Measurements from ENCODE around the gene TTF2. TPM values are rescaled to one million over a fixed set of nuclear protein-coding genes. Genes with fewer than 3 reads are reported as not detected.

TTF2 gene
- total RNA-seq, 2 experiments from 2014 or later = 126 to 127 TPM

GRCh38 chr1:117025568-117025967 lies 34.6 kb upstream of the TTF2 start:
- intact Hi-C loops (cut with micrococcal nuclease) = no loop called here
- CTCF ChIA-PET = interaction anchor here (1.4 kb wide), 1 partner anchor 91 kb away, joined by 4 read pairs; no protein-coding TSS in a partner anchor
- POLR2A ChIA-PET = no interaction called here
- ATAC-seq = no peak
- H3K4me3 Mint-ChIP-seq = no peak overlapping the region
- H3K27ac Mint-ChIP-seq = no peak overlapping the region
- H3K36me3 Mint-ChIP-seq (ENCODE audit: low read depth) = no peaks in the 10 kb centered on the region
- H3K9me3 Mint-ChIP-seq = no peaks in the 10 kb centered on the region
- no peak for DNase-seq
- H3K4me1 Mint-ChIP-seq (ENCODE audit: low read depth) = peaks cover 5% of the 10 kb centered on the region
- TF ChIP-seq CTCF (IDR thresholded peaks at IDR 0.05) = no peak
- no peaks in the 10 kb centered on the region for H3K27me3 Mint-ChIP-seq

GRCh38 chr1:117026361-117026760 lies 33.8 kb upstream of the TTF2 start:
- Mint-ChIP-seq H3K36me3 (ENCODE audit: low read depth) (no peaks in the 10 kb centered on the region), H3K4me1 (ENCODE audit: low read depth) (peaks cover 10% of the 10 kb centered on the region), H3K9me3 (no peaks in the 10 kb centered on the region), H3K27me3 (no peaks in the 10 kb centered on the region), H3K27ac (no peak overlapping the region), H3K4me3 (no peak overlapping the region)
- CTCF ChIA-PET = interaction anchor here (1.4 kb wide), 1 partner anchor 92 kb away, joined by 4 read pairs; no protein-coding TSS in a partner anchor
- intact Hi-C loops (cut with micrococcal nuclease) = no loop called here
- TF ChIP-seq CTCF (IDR thresholded peaks at IDR 0.05) = no peak
- ATAC-seq (no peak), DNase-seq (no peak)
- POLR2A ChIA-PET = no interaction called here

GRCh38 chr1:117029685-117030084 lies 30.4 kb upstream of the TTF2 start:
- no peak overlapping the region for H3K27ac Mint-ChIP-seq
- H3K4me3 Mint-ChIP-seq = no peak overlapping the region
- ChIA-PET POLR2A (no interaction called here), CTCF (no interaction called here)
- no peak for ATAC-seq
- TF ChIP-seq CTCF (IDR thresholded peaks at IDR 0.05) = no peak
- no peak for DNase-seq
- no peaks in the 10 kb centered on the region for H3K36me3 Mint-ChIP-seq (ENCODE audit: low read depth)
- intact Hi-C loops (cut with micrococcal nuclease) = no loop called here
- no peaks in the 10 kb centered on the region for H3K9me3 Mint-ChIP-seq
- H3K27me3 Mint-ChIP-seq = no peaks in the 10 kb centered on the region
- peaks cover 21% of the 10 kb centered on the region for H3K4me1 Mint-ChIP-seq (ENCODE audit: low read depth)

GRCh38 chr1:117030271-117030877 lies 29.8 kb upstream of the TTF2 start:
- POLR2A ChIA-PET = no interaction called here
- intact Hi-C loops (cut with micrococcal nuclease) = no loop called here
- CTCF ChIA-PET = no interaction called here
- no peak for DNase-seq
- Mint-ChIP-seq H3K27ac (no peak overlapping the region), H3K9me3 (no peaks in the 10 kb centered on the region), H3K27me3 (no peaks in the 10 kb centered on the region), H3K4me3 (no peak overlapping the region), H3K4me1 (ENCODE audit: low read depth) (peaks cover 21% of the 10 kb centered on the region), H3K36me3 (ENCODE audit: low read depth) (no peaks in the 10 kb centered on the region)
- ATAC-seq = no peak
- no peak for TF ChIP-seq CTCF (IDR thresholded peaks at IDR 0.05)

GRCh38 chr1:117032266-117032665 lies 27.9 kb upstream of the TTF2 start:
- no peaks in the 10 kb centered on the region for H3K27me3 Mint-ChIP-seq
- no peak overlapping the region for H3K27ac Mint-ChIP-seq
- intact Hi-C loops (cut with micrococcal nuclease) = no loop called here
- TF ChIP-seq CTCF (IDR thresholded peaks at IDR 0.05) = no peak
- ATAC-seq (no peak), DNase-seq (no peak)
- no peaks in the 10 kb centered on the region for H3K36me3 Mint-ChIP-seq (ENCODE audit: low read depth)
- no peaks in the 10 kb centered on the region for H3K9me3 Mint-ChIP-seq
- ChIA-PET CTCF (interaction anchor here (1.6 kb wide), 1 partner anchor 307 kb away, joined by 3 read pairs; no protein-coding TSS in a partner anchor), POLR2A (no interaction called here)
- no peak overlapping the region for H3K4me3 Mint-ChIP-seq
- peaks cover 21% of the 10 kb centered on the region for H3K4me1 Mint-ChIP-seq (ENCODE audit: low read depth)
